Measurements from ENCODE around the gene NTN3. TPM values are rescaled to one million over a fixed set of nuclear protein-coding genes. Genes with fewer than 3 reads are reported as not detected.
A peak's percentile ranks its signal among the peaks of the same experiment; 100 is the strongest.

Gene NTN3
- total RNA-seq, 2 experiments from 2014 or later: not detected

DNA sequence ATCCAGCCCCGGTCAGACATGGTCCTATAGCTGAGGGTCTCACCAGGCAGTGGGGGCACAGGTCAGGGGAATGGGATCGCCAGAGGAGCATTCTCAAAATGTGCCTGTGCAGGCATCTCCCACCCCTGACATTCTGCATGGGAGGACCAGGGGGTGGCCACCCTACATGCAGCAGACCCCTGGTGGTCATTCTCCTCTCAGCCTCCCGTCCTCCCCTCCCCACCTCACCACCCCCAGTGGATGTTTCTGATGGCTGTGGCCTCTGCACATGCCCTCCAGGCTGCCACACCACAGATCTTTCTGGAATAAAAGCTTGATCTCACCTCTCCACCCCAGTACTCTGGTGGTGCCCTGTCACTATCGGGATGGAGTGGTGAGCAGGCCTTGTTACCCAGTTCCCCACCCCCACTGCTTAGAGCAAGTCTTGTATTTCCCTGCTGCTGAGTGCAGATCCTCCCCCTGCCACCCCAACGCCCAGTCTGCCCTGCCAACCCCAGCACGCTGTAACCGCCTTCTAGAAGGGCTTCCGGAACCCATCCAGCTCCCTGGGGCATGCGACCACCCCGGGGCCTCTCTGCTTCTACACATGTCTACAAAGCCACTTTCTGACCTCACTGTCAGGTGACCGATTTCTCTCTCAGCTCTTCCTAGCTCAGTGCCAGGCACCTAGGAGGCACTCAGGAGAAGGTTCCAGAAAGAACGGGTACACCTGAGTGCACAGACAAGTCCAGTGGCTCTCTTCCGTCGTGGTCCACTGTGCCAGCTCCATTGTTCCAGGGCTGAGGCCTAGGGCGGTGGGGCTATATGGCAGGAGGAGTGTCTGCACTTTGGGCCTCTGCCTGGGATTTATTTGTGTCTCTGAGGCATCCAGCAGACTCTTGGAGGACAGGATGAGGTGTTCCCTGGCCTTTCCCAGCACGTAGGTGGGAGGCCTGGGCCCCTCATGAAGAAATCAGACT, 13.1 kb downstream of the NTN3 start:
- TF ChIP-seq, protein P1, sequence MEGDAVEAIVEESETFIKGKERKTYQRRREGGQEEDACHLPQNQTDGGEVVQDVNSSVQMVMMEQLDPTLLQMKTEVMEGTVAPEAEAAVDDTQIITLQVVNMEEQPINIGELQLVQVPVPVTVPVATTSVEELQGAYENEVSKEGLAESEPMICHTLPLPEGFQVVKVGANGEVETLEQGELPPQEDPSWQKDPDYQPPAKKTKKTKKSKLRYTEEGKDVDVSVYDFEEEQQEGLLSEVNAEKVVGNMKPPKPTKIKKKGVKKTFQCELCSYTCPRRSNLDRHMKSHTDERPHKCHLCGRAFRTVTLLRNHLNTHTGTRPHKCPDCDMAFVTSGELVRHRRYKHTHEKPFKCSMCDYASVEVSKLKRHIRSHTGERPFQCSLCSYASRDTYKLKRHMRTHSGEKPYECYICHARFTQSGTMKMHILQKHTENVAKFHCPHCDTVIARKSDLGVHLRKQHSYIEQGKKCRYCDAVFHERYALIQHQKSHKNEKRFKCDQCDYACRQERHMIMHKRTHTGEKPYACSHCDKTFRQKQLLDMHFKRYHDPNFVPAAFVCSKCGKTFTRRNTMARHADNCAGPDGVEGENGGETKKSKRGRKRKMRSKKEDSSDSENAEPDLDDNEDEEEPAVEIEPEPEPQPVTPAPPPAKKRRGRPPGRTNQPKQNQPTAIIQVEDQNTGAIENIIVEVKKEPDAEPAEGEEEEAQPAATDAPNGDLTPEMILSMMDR (IDR thresholded peaks at IDR 0.05): no peak
- POLR2A ChIA-PET: interaction anchor here (1.1 kb wide), 1 partner anchor 10 kb away, joined by 3 read pairs; no protein-coding TSS in a partner anchor
- H3K27ac Mint-ChIP-seq: no peak overlapping the region

DNA sequence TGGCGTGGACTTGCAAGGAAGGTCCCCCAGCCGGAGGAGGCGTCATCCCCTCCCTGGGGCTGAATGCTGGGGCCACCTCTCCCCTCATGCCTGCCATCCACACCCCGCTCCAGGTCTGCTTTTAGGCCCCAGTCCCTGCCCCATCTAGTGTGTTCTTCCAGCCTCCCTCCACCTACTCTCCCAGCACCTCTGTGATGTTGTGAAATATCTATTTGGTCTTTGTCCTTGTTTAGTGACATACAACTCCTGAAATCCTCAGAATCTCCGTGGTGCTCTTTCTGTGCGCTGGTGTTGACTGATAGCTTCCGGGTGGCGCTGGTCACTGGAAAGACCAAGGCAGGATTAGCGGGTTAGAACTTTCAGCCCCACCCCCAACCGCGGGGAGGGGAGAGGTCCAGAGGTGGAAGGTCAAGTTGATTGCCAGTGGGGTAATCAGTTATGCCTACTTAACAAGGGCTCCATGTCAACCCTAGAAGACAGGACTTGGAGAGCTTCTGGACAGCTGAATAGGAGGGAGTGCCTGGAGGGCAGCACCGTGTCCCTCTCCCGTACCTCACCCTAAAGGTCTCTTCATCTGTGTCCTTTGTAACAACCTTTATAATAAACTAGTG, 13.9 kb downstream of the NTN3 start:
- no peak for ATAC-seq
- no peak overlapping the region for H3K4me3 Mint-ChIP-seq
- POLR2A ChIA-PET: interaction anchor here (1.0 kb wide), 1 partner anchor 38 kb away, joined by 4 read pairs; no protein-coding TSS in a partner anchor
- H3K9me3 Mint-ChIP-seq: no peaks in the 10 kb centered on the region
- CTCF ChIA-PET: no interaction called here
- peaks cover 21% of the 10 kb centered on the region for H3K4me1 Mint-ChIP-seq (ENCODE audit: low read depth)
- DNase-seq: no peak
- no peaks in the 10 kb centered on the region for H3K27me3 Mint-ChIP-seq
- TF ChIP-seq, protein P1 (IDR thresholded peaks at IDR 0.05): no peak
- no peaks in the 10 kb centered on the region for H3K36me3 Mint-ChIP-seq (ENCODE audit: low read depth)
- no peak overlapping the region for H3K27ac Mint-ChIP-seq
- intact Hi-C loops (cut with micrococcal nuclease): no loop called here

More for the DNA sequence above, 13.1 kb downstream of the NTN3 start:
- H3K4me1 Mint-ChIP-seq (ENCODE audit: low read depth): peaks cover 21% of the 10 kb centered on the region
- H3K9me3 Mint-ChIP-seq: no peaks in the 10 kb centered on the region
- no peaks in the 10 kb centered on the region for H3K36me3 Mint-ChIP-seq (ENCODE audit: low read depth)
- ATAC-seq (no peak), DNase-seq (no peak)
- H3K4me3 Mint-ChIP-seq: no peak overlapping the region
- intact Hi-C loops (cut with micrococcal nuclease): no loop called here
- CTCF ChIA-PET: no interaction called here
- no peaks in the 10 kb centered on the region for H3K27me3 Mint-ChIP-seq

DNA sequence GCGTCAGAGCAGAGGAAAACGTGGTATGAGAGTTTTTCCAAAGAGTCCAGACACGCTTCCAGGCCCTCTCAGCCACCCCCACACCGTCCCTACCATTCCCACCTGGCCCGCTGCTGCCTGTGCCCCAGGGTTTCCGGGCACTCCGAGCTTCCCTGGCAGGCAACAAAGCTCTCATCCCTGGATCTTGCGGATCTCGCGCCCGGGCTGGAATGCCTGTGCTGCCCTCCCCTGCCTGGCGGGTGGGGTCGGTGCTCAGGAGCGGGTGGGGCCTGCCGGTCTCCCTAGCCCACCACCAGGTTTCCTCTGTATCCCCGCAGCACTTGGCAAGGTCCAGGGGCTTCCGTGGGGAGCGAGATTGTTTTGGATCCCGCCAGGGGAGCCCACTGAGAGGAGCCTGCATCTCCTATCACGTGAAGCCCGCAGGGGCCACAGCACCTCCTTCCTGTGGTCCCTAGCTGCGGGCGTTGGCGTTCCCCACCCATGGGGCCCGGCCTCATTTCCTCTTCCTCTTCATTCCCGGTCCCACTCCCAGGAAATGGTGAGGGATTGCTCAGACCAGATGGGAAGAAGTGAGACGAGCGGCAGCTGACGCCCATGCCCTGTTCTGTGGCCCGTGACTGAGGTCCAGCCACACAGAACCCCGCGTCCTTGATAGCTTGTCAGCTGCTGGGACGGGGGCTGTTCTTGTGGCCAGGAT, 14.9 kb downstream of the NTN3 start:
- intact Hi-C loops (cut with micrococcal nuclease): no loop called here
- Mint-ChIP-seq H3K9me3 (no peaks in the 10 kb centered on the region), H3K27ac (no peak overlapping the region), H3K27me3 (no peaks in the 10 kb centered on the region), H3K36me3 (ENCODE audit: low read depth) (no peaks in the 10 kb centered on the region), H3K4me1 (ENCODE audit: low read depth) (peaks cover 21% of the 10 kb centered on the region), H3K4me3 (no peak overlapping the region)
- ChIA-PET CTCF (interaction anchor here (1.1 to 1.7 kb wide), 4 partner anchors 15 to 292 kb away, joined by 3 to 8 read pairs (median 4); no protein-coding TSS in a partner anchor), POLR2A (interaction anchor here (0.8 to 1.0 kb wide), 3 partner anchors 17 to 39 kb away, joined by 3 to 4 read pairs (median 3); no protein-coding TSS in a partner anchor)
- TF ChIP-seq, protein P1 (IDR thresholded peaks at IDR 0.05): no peak
- DNase-seq: no peak
- ATAC-seq: no peak

DNA sequence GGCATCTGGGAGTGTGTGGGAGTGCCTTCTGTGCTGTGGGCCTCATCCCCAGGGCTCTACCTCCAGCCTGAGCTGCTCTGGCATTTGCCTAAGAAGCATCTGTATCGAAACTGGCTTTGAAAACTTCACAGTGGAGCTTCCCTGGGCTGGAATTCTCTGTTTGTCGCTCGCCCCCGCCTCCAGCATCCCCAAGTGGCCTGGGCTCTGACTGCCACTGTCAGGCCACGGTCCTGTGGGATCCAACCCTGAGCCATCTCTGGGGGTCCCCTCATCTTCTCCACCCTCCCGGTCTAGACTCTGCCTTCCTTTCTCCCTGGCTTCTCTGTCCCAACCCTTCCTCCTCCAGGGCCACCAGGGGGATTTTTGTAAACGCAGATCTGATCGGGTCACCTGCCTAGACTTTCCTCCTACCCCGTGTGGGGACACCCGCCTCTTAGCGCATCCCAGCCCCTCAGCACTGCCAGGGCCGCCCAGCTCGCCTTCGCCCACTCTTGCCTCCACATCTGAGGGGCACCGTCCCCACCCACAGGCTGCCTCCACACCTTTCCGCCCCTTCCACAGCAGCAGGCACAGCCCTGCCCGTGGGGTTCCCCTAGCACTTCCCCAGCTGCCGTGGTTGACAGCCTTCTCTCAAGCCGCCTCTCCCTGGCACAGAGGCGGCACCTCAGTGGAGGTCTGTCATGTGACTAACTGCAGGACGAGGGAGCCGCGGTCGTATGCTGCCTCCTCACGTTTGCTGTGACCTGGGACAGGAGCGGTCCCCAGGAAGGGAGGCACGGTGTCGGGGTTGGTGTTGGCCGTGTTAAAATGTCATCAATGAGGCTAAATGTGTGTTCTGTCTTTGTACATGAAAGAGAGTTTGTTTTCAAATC, 15.8 kb downstream of the NTN3 start:
- no peaks in the 10 kb centered on the region for H3K27me3 Mint-ChIP-seq
- intact Hi-C loops (cut with micrococcal nuclease): no loop called here
- H3K4me1 Mint-ChIP-seq (ENCODE audit: low read depth): peaks cover 21% of the 10 kb centered on the region
- no peaks in the 10 kb centered on the region for H3K36me3 Mint-ChIP-seq (ENCODE audit: low read depth)
- no peaks in the 10 kb centered on the region for H3K9me3 Mint-ChIP-seq
- peak; percentile 91 for DNase-seq
- TF ChIP-seq, protein P1 (IDR thresholded peaks at IDR 0.05): peak; percentile 53
- H3K4me3 Mint-ChIP-seq: peak overlapping the region; percentile 26
- POLR2A ChIA-PET: no interaction called here
- CTCF ChIA-PET: interaction anchor here (1.1 to 2.1 kb wide), 7 partner anchors 12 to 293 kb away, joined by 3 to 10 read pairs (median 5); partner anchors contain the start of gene TBC1D24
- H3K27ac Mint-ChIP-seq: peak overlapping the region; percentile 48
- ATAC-seq: peak; percentile 96
